GM12801 (cell line): ENCODE measurements around the gene FAM50B.

Experiments used
- TF ChIP-seq, protein P1 (sequence below): IDR thresholded peaks from one replicate; pipeline ENCODE4 v1.5.1; 2011; ENCODE audit warnings: control low read depth; ENCODE audit not compliant: insufficient read length; ENCODE audit errors: extremely low read depth

FAM50B gene, protein sequence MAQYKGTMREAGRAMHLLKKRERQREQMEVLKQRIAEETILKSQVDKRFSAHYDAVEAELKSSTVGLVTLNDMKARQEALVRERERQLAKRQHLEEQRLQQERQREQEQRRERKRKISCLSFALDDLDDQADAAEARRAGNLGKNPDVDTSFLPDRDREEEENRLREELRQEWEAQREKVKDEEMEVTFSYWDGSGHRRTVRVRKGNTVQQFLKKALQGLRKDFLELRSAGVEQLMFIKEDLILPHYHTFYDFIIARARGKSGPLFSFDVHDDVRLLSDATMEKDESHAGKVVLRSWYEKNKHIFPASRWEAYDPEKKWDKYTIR

GRCh38 chr6:3848925-3849605, at the start of gene FAM50B:
Gene FAM50B, plus strand, starts transcription at chr6:3849373. Its CDS starts 439 bp downstream, at chr6:3849812.
- TF ChIP-seq, protein P1, sequence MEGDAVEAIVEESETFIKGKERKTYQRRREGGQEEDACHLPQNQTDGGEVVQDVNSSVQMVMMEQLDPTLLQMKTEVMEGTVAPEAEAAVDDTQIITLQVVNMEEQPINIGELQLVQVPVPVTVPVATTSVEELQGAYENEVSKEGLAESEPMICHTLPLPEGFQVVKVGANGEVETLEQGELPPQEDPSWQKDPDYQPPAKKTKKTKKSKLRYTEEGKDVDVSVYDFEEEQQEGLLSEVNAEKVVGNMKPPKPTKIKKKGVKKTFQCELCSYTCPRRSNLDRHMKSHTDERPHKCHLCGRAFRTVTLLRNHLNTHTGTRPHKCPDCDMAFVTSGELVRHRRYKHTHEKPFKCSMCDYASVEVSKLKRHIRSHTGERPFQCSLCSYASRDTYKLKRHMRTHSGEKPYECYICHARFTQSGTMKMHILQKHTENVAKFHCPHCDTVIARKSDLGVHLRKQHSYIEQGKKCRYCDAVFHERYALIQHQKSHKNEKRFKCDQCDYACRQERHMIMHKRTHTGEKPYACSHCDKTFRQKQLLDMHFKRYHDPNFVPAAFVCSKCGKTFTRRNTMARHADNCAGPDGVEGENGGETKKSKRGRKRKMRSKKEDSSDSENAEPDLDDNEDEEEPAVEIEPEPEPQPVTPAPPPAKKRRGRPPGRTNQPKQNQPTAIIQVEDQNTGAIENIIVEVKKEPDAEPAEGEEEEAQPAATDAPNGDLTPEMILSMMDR, result no peak

DNA sequence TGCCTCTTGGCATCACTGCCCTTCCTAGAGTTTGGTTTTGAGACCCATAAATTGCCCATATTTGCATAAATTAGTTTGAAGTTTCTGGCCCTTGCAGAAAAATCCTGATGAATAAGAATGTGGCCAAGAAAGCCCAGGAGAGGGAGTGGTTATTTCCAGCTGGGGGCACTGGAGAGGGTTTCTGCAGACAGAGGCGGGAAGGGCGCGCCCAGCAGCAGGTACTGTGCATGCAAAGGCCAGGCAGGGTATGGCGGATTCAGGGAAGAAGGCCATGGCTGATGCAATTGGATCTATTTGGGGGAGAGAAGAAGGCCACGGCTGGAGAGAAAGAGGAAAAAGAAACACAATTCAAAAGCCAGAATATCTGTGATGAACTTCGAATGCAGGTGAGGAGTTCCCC, 49.5 kb upstream of the FAM50B start:
- TF ChIP-seq, protein P1, result no peak

GRCh38 chr6:3800850-3801591, 48.2 kb upstream of the FAM50B start:
- TF ChIP-seq, protein P1, result no peak

GRCh38 chr6:3801960-3802359, 47.2 kb upstream of the FAM50B start:
- TF ChIP-seq, protein P1, result no peak

- TF ChIP-seq, protein P1, result no peak
Measured at GRCh38 chr6:3803627-3804468, 45.3 kb upstream of the FAM50B start.

GRCh38 chr6:3804964-3805363, 44.2 kb upstream of the FAM50B start:
- TF ChIP-seq, protein P1, result no peak
